ENCODE results near the gene RFC4.
"Not testable (repeated sequence)": the region's sequence is repeated elsewhere in the genome, so short reads cannot be mapped to it uniquely, and the experiment has no call there.

RFC4 gene, protein sequence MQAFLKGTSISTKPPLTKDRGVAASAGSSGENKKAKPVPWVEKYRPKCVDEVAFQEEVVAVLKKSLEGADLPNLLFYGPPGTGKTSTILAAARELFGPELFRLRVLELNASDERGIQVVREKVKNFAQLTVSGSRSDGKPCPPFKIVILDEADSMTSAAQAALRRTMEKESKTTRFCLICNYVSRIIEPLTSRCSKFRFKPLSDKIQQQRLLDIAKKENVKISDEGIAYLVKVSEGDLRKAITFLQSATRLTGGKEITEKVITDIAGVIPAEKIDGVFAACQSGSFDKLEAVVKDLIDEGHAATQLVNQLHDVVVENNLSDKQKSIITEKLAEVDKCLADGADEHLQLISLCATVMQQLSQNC

DNA sequence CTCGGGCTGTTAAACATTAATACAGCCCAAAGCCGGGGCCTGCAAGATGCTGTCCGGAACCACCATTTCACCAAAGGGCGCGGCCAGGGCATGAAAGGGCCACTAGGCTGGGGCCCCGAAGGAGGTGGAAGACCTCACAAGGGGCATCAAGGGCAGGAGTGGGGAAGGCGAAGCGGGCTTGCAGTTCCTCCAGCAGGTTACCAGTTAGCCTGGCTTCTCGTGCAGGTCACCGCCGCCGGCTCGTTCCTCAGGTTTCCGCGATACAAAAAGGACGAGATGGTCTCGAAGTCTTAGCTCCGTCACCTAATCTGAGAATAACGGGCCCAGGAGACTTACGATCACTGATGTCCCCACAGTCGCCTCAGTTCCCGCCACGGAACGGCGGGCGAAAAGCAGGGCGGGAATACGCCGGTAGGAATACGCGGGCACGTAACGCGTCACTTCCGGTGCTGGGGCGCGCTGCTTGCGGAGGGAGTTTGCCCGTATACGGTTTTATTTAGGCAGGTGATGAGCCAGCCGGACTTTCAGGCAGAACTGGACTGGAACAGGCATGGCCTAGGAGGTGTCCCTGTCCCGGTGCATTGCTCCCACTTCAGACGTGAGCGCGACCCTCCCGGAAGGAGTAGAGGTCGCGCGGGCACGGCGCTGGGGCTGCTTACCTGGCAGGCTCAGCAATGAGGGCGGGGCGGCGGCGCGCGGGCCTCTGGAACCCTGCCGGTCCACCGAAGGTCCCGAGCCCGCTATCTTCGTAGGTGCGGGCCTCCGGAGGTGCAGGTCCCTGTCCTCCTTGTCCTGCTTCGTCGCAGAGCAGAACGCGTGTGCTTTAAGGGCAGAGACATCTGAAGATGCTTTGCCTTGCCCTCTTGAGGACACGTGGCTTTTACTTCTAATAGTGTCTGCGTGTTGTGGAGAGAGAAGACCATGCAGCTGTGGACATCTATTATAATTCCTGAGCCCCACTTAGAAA, at the start of gene RFC4:
RFC4 (minus strand) TSS at position 394 of the 967 bp plus-strand sequence. CDS start 1,769 bp downstream, outside the sequence.
- peak; percentile 77 for DNase-seq

DNA sequence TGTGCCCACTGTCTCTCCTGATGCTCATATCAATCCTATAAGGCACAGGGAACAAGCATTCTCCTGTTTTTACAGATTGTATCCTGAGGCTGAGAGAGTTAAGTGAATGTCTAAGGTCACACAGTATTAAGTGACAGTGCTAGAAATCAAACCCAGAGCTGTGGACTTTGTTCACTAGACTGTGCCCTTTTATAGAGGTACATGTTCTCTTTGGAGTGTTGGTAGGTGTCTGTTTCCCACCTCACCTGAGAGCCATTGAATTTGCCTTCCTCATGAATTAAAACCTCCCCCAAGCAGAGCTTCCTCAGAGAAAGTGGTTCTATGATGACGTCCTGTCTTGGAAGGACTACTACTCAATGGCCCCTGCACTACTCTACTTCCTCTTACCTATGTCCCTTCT, 48.7 kb upstream of the RFC4 start:
- DNase-seq = no peak

DNA sequence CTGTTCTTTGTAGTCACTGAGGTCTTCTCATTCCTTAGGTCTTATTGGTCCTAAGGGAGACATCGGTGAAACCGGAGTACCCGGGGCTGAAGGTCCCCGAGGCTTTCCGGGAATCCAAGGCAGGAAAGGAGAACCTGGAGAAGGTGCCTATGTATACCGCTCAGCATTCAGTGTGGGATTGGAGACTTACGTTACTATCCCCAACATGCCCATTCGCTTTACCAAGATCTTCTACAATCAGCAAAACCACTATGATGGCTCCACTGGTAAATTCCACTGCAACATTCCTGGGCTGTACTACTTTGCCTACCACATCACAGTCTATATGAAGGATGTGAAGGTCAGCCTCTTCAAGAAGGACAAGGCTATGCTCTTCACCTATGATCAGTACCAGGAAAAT, 47.9 kb upstream of the RFC4 start:
- no peak for DNase-seq

DNA sequence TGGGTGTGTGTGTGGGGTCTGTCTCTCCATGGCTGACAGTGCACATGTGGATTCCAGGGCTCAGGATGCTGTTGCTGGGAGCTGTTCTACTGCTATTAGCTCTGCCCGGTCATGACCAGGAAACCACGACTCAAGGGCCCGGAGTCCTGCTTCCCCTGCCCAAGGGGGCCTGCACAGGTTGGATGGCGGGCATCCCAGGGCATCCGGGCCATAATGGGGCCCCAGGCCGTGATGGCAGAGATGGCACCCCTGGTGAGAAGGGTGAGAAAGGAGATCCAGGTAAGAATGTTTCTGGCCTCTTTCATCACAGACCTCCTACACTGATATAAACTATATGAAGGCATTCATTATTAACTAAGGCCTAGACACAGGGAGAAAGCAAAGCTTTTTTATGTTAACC, 46.7 kb upstream of the RFC4 start:
- DNase-seq = no peak

GRCh38 chr3:186851835-186852234, 45.6 kb upstream of the RFC4 start:
- DNase-seq = not testable (repeated sequence)

DNA sequence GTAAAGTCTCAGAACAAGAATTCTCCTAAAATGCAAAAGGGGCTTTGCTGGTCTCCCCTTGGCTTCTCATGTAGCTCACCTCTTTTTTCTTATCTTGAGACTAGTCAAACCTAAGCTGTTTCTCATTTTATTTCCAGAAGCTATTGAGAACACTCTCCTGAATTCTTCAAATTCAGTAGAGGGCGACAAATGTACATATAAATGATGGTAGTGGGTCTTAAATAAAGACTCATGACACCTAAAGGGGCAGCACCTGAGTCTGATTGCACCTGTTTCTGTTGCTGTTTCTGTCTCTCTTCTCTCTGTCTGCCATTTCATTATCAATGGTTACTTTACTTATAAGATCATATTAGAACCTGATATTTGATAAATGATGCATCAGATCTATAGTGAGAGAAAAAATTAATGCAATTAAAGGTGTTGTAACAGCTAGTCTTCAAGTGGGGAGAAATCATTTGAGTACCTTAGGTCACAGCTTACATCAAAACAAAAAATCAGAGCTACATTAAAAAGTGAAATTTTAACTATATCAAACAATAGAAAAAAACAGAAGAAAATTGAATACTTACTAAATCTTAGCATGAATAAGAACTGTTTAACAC, 43.2 kb upstream of the RFC4 start:
- no peak for DNase-seq

- DNase-seq = no peak
Measured at GRCh38 chr3:186847437-186847836, 41.2 kb upstream of the RFC4 start.

DNA sequence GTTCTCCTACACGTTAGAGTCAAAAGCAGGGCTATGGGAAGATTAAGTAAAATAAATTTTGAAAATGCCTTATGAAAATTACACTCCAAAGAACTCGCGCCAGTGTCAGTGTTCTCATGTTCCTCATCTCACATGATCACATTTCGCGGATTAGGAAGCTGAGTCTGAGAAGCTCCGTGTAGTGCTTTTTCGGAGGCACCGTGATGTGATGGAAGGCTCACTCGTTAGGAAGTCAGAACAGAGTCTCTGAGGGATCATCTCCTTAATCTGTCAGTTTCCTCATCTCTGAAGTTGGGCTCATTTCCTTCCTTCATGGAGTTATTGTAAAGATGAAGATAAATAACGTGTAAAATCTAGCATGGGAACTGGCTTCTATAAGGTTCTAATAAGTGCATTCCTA, 39.5 kb upstream of the RFC4 start:
- no peak for DNase-seq

DNA sequence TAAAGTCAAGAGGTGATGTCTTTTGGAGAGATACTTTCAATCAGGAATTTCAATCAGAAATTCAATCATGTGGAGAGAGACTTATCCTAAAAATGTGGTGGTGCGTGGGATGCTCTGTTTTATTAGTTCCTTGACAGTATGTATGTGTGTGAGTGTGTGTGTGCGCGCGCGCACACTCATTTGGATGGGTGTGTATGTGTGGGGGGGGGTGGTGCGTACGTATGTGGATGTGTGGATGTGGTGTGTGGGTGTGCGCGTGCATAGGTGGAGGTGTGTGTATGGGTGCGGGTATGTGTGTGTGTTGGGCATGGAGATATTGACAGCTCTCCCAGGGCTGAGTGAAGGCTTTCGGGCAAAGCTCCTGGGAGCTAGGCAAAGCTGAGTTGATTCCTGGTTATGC, 38.6 kb upstream of the RFC4 start:
- no peak for DNase-seq

DNA sequence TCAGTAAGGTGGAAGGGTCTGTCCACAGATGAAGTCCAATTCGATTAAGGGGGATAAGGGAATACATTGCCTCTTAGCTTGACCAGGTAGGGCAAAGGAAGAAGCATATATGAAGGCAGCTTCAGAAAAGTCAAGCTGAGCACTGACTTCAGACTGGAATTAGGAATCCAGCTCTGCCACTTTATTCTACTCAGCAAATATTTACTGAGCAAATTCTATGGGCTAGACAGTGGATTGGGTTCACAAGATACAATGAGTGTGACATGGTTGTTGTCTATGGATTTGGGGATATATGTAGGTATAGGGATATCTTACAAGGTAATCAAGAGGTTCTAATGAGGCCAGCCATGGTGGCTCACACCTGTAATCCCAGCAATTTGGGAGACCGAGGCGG, 36.8 kb upstream of the RFC4 start:
- no peak for DNase-seq

- no peak for DNase-seq
Measured at GRCh38 chr3:186842426-186843038, 36.2 kb upstream of the RFC4 start, which contains the start of gene ADIPOQ. ADIPOQ (plus strand) TSS chr3:186842710; CDS start chr3:186853059, 10,349 bp downstream.

DNA sequence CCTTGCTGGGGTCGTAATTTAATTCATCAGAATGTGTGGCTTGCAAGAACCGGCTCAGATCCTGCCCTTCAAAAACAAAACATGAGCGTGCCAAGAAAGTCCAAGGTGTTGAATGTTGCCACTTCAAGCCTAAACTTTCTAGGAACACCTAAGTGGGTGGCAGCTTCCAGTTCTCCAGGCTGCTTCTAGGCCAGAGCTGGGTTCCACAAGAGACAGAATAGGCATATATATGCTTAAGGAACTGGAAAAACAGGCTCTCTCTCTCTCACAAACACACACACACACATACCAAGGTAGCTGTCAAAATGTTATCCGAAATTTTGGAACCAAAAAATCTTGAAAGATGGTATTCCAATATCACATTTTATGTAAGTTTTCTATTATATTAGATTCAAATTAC, 35.3 kb upstream of the RFC4 start:
- DNase-seq = no peak

GRCh38 chr3:186839874-186840641, 33.8 kb upstream of the RFC4 start:
- DNase-seq = no peak

DNA sequence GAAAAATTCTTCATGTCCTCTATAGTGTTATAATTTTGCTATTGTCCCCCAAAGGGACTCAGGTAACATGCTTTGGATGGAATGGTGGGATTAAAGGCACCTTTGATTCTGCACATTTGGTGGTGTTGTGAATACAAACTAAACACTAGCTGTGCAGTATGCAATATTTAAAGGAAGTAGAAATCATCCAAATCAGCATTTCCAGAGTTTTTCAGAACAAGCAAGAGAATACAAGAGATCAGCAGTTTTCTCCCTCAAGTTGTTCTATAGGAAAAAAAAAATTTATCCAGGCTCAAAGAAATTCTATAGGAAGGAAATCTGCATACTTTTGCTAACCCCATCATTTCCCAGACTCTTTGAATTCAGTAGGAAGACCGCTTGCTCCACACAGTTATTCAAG, 26.0 kb upstream of the RFC4 start:
- DNase-seq = no peak

- DNase-seq = no peak
Measured at GRCh38 chr3:186831798-186832197, 25.5 kb upstream of the RFC4 start.

DNA sequence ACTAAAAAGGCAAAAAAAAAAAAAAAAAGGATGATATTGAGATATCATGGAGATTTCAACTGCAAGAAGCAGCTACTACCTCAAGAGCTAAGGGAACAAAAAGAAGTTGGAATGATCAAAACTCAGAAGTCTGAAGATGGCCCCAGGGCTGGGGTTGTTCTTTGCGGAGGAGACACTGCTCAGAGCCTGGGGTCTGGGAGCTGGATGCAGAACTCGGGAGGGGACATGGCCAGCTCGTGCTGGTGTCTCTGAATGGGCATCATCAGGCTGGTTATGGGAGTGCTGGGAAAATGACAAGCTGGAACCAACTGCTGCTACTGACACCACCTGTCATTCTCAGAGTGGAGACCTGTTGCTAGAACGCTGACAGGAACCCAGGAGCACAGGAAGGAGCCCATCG, 22.1 kb upstream of the RFC4 start:
- DNase-seq = no peak

DNA sequence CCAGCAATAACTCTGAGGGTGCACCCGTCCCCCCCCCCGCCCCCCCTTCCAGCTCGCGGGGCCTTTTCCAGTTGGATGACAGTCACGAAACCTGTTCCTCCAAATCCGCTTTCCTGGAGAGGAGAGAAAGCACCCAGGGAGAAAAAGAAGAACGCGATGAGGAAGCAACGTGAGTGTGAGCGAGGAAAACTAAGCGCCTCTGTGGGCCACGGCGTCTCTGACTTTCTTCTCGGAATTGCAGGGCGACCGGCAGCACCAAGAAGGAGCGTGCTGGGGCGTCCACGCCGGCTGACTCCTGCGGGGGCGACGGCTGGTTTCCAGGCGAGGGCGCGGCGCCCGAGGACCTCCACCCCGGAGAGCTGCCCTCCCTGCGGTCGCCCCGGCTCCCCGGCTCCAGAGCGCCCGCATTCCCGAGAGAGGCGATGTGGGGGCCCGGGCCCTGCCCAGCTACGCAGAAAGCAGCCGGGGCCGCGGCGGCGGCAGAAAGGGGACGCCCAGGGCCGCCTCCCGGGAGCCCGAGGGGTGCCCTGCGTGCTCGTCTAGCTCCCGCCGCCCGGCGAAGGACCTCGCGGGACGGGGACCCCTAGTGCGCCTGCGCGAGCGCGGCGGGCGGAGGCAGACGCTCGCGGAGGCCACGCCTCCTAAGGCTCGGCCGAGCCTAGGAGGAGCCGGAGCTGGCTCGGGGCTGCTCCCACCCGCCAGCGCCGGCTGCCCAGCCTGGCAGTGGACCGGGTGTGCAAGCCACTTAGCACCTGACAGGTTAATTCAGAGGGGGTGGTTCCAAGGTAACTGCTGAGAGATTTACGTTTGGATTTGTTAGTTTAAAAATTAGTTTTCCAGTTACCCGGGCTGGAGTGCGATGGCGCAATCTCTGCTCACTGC, 20.9 kb upstream of the RFC4 start:
- peak; percentile 37 for DNase-seq

GRCh38 chr3:186826410-186826975, 20.2 kb upstream of the RFC4 start:
- no peak for DNase-seq

DNA sequence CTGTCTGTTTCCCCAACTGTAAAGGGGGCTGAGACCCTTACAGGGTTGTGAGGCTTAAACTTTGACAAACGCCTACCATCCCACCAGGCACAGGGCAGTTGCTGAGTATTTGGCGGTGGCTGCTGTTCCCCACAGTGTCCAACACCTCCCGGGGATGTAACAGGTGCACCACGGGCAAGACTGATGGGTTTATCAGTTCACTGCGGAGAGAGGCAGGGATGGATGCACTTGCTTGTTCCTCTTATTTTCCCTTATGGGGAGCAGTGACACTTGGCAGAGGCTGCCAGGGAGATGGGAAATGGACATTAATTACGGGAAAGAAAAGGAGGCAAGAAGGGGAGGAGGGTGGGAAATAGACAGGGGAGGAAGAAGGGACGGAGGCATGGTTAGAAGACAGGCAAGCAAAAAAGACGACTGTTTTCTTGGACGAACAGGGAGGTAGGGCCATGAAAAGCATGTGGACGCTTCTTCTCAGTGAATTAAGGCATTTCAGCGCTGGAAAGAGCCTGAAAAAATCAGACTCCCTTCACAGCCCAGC, 19.7 kb upstream of the RFC4 start:
- DNase-seq = no peak

DNA sequence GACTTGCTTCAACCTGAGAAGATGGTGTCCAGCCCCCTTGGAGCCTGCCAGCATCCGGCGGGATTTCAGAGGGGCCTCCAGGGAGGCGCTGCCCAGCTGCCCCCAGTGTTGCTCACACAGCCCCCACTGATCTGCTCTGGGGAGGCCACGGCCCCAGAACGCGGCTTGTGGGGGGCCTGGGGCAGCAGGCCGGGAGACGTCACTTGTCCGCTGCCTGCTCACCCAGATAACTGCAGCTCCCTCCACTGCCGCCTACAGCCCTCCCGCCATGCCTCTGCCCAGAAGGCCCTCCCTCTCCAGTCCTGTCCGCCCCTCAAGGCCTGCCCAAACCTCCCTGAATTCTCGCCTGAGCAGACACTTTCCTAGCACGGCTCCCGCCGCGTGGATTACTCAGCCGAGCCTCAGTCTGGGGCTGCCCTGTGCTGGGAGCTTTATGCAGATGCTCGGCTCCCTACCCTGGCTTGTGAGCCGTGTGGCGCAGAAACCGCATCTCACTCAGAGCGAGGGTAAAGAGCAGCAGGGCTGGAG, 19.1 kb upstream of the RFC4 start:
- DNase-seq = no peak

All from NCI-H1694 (cell line).